HepG2 (cell line): Measurements from ENCODE around the gene GFRA1. TPM values are rescaled to one million over a fixed set of nuclear protein-coding genes. Genes with fewer than 3 reads are reported as not detected.

Experiments
- ATAC-seq: fragments of 200-7000 bp; cut with Tn5 transposase; 3 replicates; pipeline ENCODE4 v1.9.1; 2020; ENCODE audit warnings: mild to moderate bottlenecking, moderate library complexity
- BruUV-seq: library from RNA; stranded (reverse); fragments of 400-500 nt; replicated peaks from 2 replicates; lab custom pipeline; 2021; lab: Mats Ljungman, UMichigan
- CTCF ChIA-PET: fragments of 300-600 bp; formaldehyde crosslinking; extraction: SDS; loops from one replicate; lab custom pipeline; 2021; ENCODE audit warnings: low total read pairs, inconsistent platforms, low intra/inter-chr PET ratio; lab: Yijun Ruan, JAX
- POLR2A ChIA-PET: fragments of 350-600 bp; sonication (Branson Sonifier 250); formaldehyde crosslinking; loops from one replicate; lab custom pipeline; 2020; ENCODE audit warnings: antibody characterized with exemption, inconsistent platforms; lab: Yijun Ruan, JAX
- DNase-seq: peaks from one replicate; pipeline ENCODE4 v3.0.0-alpha.2; 2015; ENCODE audit warnings: low spot score
- FAIRE-seq: peaks from 3 replicates; lab custom pipeline; 2011; peaks lifted over from hg19 to GRCh38; lab: Jason Lieb, UNC
- H2AFZ ChIP-seq: one replicate; pipeline ENCODE4 v1.6.1; 2011; ENCODE audit warnings: low read length, inconsistent platforms
- H3K27ac ChIP-seq: fragments of 300-600 bp; 3 replicates; pipeline ENCODE4 v1.8.0; 2011; ENCODE audit warnings: mixed run types, mild to moderate bottlenecking, mixed read lengths, low read length, inconsistent platforms; ENCODE audit not compliant: insufficient read depth; ENCODE audit errors: extremely low read length
- H3K27me3 ChIP-seq, 2 experiments: fragments of 200-600 bp in 1 of 2; 2 replicates in 1 of 2; 3 replicates in 1 of 2; pipeline versions ENCODE4 v1.6.0 to v1.8.0; 2011; ENCODE audit warnings: low read length in 2 of 2, mild to moderate bottlenecking in 2 of 2, moderate library complexity in 2 of 2, inconsistent platforms in 1 of 2; ENCODE audit not compliant: insufficient read depth in 2 of 2, control insufficient read depth in 1 of 2
- H3K36me3 ChIP-seq, 2 experiments: fragments of 200-600 bp in 1 of 2; replicated peaks in 1 of 2; 2 replicates in 1 of 2; 3 replicates in 1 of 2; pipeline versions ENCODE4 v1.5.1 to v1.8.0; 2011; ENCODE audit warnings: low read length in 2 of 2, inconsistent platforms in 1 of 2; ENCODE audit not compliant: insufficient read depth in 2 of 2, control insufficient read depth in 1 of 2
- H3K4me1 ChIP-seq: 2 replicates; pipeline ENCODE4 v1.5.1; 2012; ENCODE audit warnings: low read length, inconsistent platforms; ENCODE audit not compliant: insufficient read depth
- H3K4me2 ChIP-seq: 2 replicates; pipeline ENCODE4 v1.6.0; 2011; ENCODE audit warnings: low read depth, low read length, inconsistent platforms
- H3K4me3 ChIP-seq, 3 experiments: fragments of 200-600 bp in 1 of 3; sonication (generic), shearing (Covaris generic) in 1 of 3; replicated peaks in 1 of 3; 2 replicates each; pipeline ENCODE4 v1.5.1; 2011 to 2016; ENCODE audit warnings: low read length in 3 of 3, inconsistent platforms in 2 of 3, low read depth in 2 of 3, mild to moderate bottlenecking in 2 of 3, control low read depth in 1 of 3, mixed read lengths in 1 of 3; ENCODE audit not compliant: insufficient read depth in 1 of 3
- H3K79me2 ChIP-seq: one replicate; pipeline ENCODE4 v1.6.1; 2011; ENCODE audit warnings: low read length, inconsistent platforms; ENCODE audit not compliant: insufficient read depth
- H3K9ac ChIP-seq: 2 replicates; pipeline ENCODE4 v1.6.0; 2011; ENCODE audit warnings: mild to moderate bottlenecking, low read depth, low read length, inconsistent platforms; ENCODE audit not compliant: insufficient read depth
- H3K9me3 ChIP-seq: 2 replicates; pipeline ENCODE4 v1.5.1; 2012; ENCODE audit warnings: mild to moderate bottlenecking, low read length
- H4K20me1 ChIP-seq: 2 replicates; pipeline ENCODE4 v1.6.0; 2011; ENCODE audit warnings: inconsistent platforms, mild to moderate bottlenecking, low read length, moderate library complexity; ENCODE audit not compliant: insufficient read depth
- ARHGAP35 ChIP-seq: sonication (generic); formaldehyde crosslinking; IDR thresholded peaks from 2 replicates; pipeline ENCODE4 v1.9.0; 2022; ENCODE audit warnings: mild to moderate bottlenecking, inconsistent platforms, moderate library complexity, missing genetic modification reagents, borderline replicate concordance
- ELF4 ChIP-seq: sonication (generic); formaldehyde crosslinking; IDR thresholded peaks from 2 replicates; pipeline ENCODE4 v1.5.0; 2020; ENCODE audit warnings: missing genetic modification reagents, mild to moderate bottlenecking, moderate library complexity, borderline replicate concordance
- ELK4 ChIP-seq: sonication (generic); formaldehyde crosslinking; IDR thresholded peaks from 2 replicates; pipeline ENCODE4 v1.9.0; 2021; ENCODE audit warnings: missing genetic modification reagents, borderline replicate concordance
- ESRRA ChIP-seq: sonication (generic); formaldehyde crosslinking; IDR thresholded peaks from 2 replicates; pipeline ENCODE4 v1.5.1; 2020; ENCODE audit warnings: mild to moderate bottlenecking, low read depth, missing genetic modification reagents
- ETV6 ChIP-seq: sonication (generic); formaldehyde crosslinking; conservative IDR thresholded peaks from 2 replicates; pipeline ENCODE4 v1.4.0; 2020; ENCODE audit warnings: missing genetic modification reagents
- IRF9 ChIP-seq: sonication (generic); formaldehyde crosslinking; IDR thresholded peaks from 2 replicates; pipeline ENCODE4 v1.8.0; 2022; ENCODE audit warnings: missing genetic modification reagents, mild to moderate bottlenecking, borderline replicate concordance
- PHF20 ChIP-seq: sonication (generic); formaldehyde crosslinking; IDR thresholded peaks from 2 replicates; pipeline ENCODE4 v1.5.0; 2020; ENCODE audit warnings: mild to moderate bottlenecking, missing genetic modification reagents
- TBP ChIP-seq: sonication (generic); formaldehyde crosslinking; IDR thresholded peaks from 2 replicates; pipeline ENCODE4 v1.5.0; 2020; ENCODE audit warnings: missing genetic modification reagents
- ZNF331 ChIP-seq: sonication (generic); formaldehyde crosslinking; IDR thresholded peaks from 2 replicates; pipeline ENCODE4 v1.4.0; 2020; ENCODE audit warnings: missing genetic modification reagents
- ZNF746 ChIP-seq: sonication (generic); formaldehyde crosslinking; IDR thresholded peaks from 2 replicates; pipeline ENCODE4 v1.8.0; 2022; ENCODE audit warnings: mild to moderate bottlenecking, missing genetic modification reagents
- ZNF773 ChIP-seq: sonication (generic); formaldehyde crosslinking; IDR thresholded peaks from 2 replicates; pipeline ENCODE4 v1.4.0; 2020; ENCODE audit warnings: missing genetic modification reagents, borderline replicate concordance
- ZNF781 ChIP-seq: sonication (generic); formaldehyde crosslinking; IDR thresholded peaks from 2 replicates; pipeline ENCODE4 v1.5.1; 2020; ENCODE audit warnings: borderline replicate concordance, mild to moderate bottlenecking, missing genetic modification reagents; ENCODE audit errors: not compliant biosample characterization
- WGBS: methylation state at CpG from one replicate; pipeline ENCODE4 v1.1.6; 2017; ENCODE audit warnings: low lambda C conversion rate; 5-methylcytosine and 5-hydroxymethylcytosine counted together
- in situ Hi-C: cut with HindIII; loops from 2 replicates; pipeline ENCODE4 v1.10.0; 2017; ENCODE audit warnings: low pct_unique_long_range_greater_than_20kb; ENCODE audit not compliant: extremely low pct_ligation_motif_present
- intact Hi-C: fragments of 100-400 bp; cut with micrococcal nuclease; formaldehyde crosslinking; loops from one replicate; pipeline ENCODE4 v1.10.0; 2022; ENCODE audit not compliant: unreplicated experiment
- polyA plus RNA-seq, 8 experiments: library from polyadenylated mRNA; depleted of rRNA in 3 of 8; stranded (reverse) in 7 of 8; unstranded in 1 of 8; fragments of >200 nt; fragmentation: Illumina TruSeq in 4 of 8; extraction: Trizol in 4 of 8; gene quantifications; 2 replicates each; pipeline versions ENCODE4 v1.2.1 to v1.2.3, GENCODE V29; 2011 to 2016; ENCODE audit warnings: low read depth in 4 of 8, missing spikeins in 1 of 8, mixed read lengths in 1 of 8; ENCODE audit not compliant: insufficient read depth in 1 of 8
- total RNA-seq, 5 experiments: library from RNA; depleted of rRNA; stranded (reverse); fragments of >200 nt; fragmentation: Illumina TruSeq; extraction: Trizol; gene quantifications; 2 replicates each; pipeline ENCODE4 v1.2.3, GENCODE V29; 2016; ENCODE audit warnings: low read depth in 1 of 5
- TF ChIP-seq, protein P1 (sequence below): sonication (generic); formaldehyde crosslinking; IDR thresholded peaks from 2 replicates; pipeline ENCODE4 v1.4.0; 2020; ENCODE audit warnings: mild to moderate bottlenecking, missing genetic modification reagents
- TF ChIP-seq, protein P2 (sequence below): sonication (generic); formaldehyde crosslinking; IDR thresholded peaks from 2 replicates; pipeline ENCODE4 v1.4.0; 2020; ENCODE audit warnings: low read depth, mild to moderate bottlenecking, missing genetic modification reagents
- TF ChIP-seq, protein P3 (sequence below): sonication (generic); formaldehyde crosslinking; IDR thresholded peaks from 2 replicates; pipeline ENCODE4 v1.4.0; 2020; ENCODE audit warnings: mild to moderate bottlenecking, missing genetic modification reagents

GFRA1 gene
- total and polyA plus RNA-seq, 2 of the 13 experiments (the other 11 are each of a cell fraction or from before 2014, with no cell fraction given): not detected

- CTCF ChIA-PET: no interaction called here
- H3K9ac ChIP-seq: no peak overlapping the region
- no peak overlapping the region for H3K4me3 ChIP-seq
- H3K4me1 ChIP-seq: no peaks in the 10 kb centered on the region
- no peaks in the 10 kb centered on the region for H3K9me3 ChIP-seq
- H3K27ac ChIP-seq: no peak overlapping the region
- H3K79me2 ChIP-seq: no peaks in the 10 kb centered on the region
- H3K27me3 ChIP-seq: no peaks in the 10 kb centered on the region
- intact Hi-C loops: no loop called here
- in situ Hi-C loops: no loop called here
- WGBS: 13% methylated on average over 5 of the region's 5 CpGs
- no peaks in the 10 kb centered on the region for H3K36me3 ChIP-seq
- ATAC-seq (no peak), FAIRE-seq (no peak), DNase-seq (no peak)
- no peak overlapping the region for H2AFZ ChIP-seq
- POLR2A ChIA-PET: no interaction called here
- BruUV-seq: no TSS peak
- H3K4me2 ChIP-seq: no peak overlapping the region
- no peak for TF ChIP-seq ETV6 (CRISPR knock-in tag)
- TF ChIP-seq ZNF773: no peak
- TF ChIP-seq ARHGAP35 (CRISPR knock-in tag): no peak
- no peak for TF ChIP-seq ELF4 (CRISPR knock-in tag)
- TF ChIP-seq, protein P1, sequence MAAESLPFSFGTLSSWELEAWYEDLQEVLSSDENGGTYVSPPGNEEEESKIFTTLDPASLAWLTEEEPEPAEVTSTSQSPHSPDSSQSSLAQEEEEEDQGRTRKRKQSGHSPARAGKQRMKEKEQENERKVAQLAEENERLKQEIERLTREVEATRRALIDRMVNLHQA (CRISPR knock-in tag): no peak
- no peak for TF ChIP-seq IRF9 (CRISPR knock-in tag)
- no peak for TF ChIP-seq TBP (CRISPR knock-in tag)
- TF ChIP-seq ESRRA (CRISPR knock-in tag): no peak
- no peak for TF ChIP-seq ZNF781 (CRISPR knock-in tag)
- TF ChIP-seq ZNF331 (CRISPR knock-in tag): no peak
- no peak for TF ChIP-seq ELK4 (CRISPR knock-in tag)
- TF ChIP-seq ZNF746 (CRISPR knock-in tag): no peak
- no peak for TF ChIP-seq PHF20 (CRISPR knock-in tag)
- TF ChIP-seq, protein P2, sequence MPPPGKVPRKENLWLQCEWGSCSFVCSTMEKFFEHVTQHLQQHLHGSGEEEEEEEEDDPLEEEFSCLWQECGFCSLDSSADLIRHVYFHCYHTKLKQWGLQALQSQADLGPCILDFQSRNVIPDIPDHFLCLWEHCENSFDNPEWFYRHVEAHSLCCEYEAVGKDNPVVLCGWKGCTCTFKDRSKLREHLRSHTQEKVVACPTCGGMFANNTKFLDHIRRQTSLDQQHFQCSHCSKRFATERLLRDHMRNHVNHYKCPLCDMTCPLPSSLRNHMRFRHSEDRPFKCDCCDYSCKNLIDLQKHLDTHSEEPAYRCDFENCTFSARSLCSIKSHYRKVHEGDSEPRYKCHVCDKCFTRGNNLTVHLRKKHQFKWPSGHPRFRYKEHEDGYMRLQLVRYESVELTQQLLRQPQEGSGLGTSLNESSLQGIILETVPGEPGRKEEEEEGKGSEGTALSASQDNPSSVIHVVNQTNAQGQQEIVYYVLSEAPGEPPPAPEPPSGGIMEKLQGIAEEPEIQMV (CRISPR knock-in tag): no peak
- TF ChIP-seq, protein P3, sequence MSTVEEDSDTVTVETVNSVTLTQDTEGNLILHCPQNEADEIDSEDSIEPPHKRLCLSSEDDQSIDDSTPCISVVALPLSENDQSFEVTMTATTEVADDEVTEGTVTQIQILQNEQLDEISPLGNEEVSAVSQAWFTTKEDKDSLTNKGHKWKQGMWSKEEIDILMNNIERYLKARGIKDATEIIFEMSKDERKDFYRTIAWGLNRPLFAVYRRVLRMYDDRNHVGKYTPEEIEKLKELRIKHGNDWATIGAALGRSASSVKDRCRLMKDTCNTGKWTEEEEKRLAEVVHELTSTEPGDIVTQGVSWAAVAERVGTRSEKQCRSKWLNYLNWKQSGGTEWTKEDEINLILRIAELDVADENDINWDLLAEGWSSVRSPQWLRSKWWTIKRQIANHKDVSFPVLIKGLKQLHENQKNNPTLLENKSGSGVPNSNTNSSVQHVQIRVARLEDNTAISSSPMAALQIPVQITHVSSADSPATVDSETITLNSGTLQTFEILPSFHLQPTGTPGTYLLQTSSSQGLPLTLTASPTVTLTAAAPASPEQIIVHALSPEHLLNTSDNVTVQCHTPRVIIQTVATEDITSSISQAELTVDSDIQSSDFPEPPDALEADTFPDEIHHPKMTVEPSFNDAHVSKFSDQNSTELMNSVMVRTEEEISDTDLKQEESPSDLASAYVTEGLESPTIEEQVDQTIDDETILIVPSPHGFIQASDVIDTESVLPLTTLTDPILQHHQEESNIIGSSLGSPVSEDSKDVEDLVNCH (CRISPR knock-in tag): no peak
- no peaks in the 10 kb centered on the region for H4K20me1 ChIP-seq
Observed at GRCh38 chr10:116141855-116142254, 131.2 kb downstream of the GFRA1 start.
